ENCODE results near the gene POLR2H. TPM values are rescaled to one million over a fixed set of nuclear protein-coding genes. Genes with fewer than 3 reads are reported as not detected.

The POLR2H gene
- total RNA-seq, 2 donors from 2014 or later = 28.6 to 38.3 TPM

DNA sequence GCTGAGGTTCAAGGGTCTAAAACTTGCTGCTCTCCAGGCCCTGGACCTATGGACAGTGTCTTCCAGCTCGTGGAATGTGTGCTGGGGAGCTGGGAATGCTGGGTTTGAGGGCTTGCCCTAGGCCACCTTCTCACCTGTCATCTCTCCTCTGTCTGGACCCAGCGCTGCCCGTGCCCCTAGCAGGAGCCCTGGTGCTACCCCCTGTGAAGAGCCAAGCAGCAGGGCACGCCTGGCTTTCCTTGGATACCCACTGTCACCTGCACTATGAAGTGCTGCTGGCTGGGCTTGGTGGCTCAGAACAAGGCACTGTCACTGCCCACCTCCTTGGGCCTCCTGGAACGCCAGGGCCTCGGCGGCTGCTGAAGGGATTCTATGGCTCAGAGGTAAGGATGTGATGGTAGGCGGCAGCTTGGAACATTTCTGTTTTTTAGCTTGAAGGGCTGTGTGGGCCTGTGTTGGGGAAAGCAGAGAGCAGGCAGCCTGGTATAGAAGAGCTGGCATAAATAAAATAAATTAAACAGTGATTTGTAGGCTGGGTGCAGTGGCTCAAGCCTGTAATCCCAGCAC is 23.4 kb downstream of the POLR2H start:
- peaks cover 2% of the 10 kb centered on the region for H3K4me1 Mint-ChIP-seq
- DNase-seq (no peak), ATAC-seq (no peak)
- H3K27ac Mint-ChIP-seq = no peak overlapping the region
- H3K9me3 ChIP-seq (ENCODE audit: control insufficient read depth, low read length, poor library complexity, severe bottlenecking) = no peaks in the 10 kb centered on the region
- no peak overlapping the region for H3K4me3 Mint-ChIP-seq
- H3K36me3 Mint-ChIP-seq (ENCODE audit: low read depth) = peaks cover 2% of the 10 kb centered on the region
- H3K27me3 Mint-ChIP-seq = peaks cover 64% of the 10 kb centered on the region

DNA sequence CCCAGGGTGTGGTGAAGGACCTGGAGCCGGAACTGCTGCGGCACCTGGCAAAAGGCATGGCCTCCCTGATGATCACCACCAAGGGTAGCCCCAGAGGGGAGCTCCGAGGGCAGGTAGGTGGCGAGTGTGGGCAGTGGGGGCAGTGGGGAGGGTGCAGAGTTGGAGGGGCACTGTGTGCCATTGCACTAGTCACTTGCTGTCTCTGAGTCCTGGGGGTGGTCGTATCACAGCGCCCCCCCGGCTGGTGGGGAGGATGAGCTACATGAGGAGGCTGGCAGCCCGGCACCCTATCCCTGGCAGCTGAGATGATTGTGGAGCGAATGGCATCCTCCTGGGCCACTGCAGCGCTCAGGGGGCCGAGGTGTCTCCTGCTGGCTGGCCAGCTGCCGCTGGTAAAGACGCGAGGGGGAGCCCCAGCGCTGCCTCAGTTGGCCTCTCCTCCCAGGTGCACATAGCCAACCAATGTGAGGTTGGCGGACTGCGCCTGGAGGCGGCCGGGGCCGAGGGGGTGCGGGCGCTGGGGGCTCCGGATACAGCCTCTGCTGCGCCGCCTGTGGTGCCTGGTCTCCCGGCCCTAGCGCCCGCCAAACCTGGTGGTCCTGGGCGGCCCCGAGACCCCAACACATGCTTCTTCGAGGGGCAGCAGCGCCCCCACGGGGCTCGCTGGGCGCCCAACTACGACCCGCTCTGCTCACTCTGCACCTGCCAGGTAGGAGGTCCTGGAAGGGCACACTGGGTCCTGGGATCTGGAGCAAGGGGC is 24.7 kb downstream of the POLR2H start:
- H3K27ac Mint-ChIP-seq = no peak overlapping the region
- peaks cover 71% of the 10 kb centered on the region for H3K27me3 Mint-ChIP-seq
- no peaks in the 10 kb centered on the region for H3K9me3 ChIP-seq (ENCODE audit: control insufficient read depth, low read length, poor library complexity, severe bottlenecking)
- H3K36me3 Mint-ChIP-seq (ENCODE audit: low read depth) = peaks cover 2% of the 10 kb centered on the region
- no peak overlapping the region for H3K4me3 Mint-ChIP-seq
- DNase-seq = no peak
- no peak for ATAC-seq
- H3K4me1 Mint-ChIP-seq = peaks cover 2% of the 10 kb centered on the region

DNA sequence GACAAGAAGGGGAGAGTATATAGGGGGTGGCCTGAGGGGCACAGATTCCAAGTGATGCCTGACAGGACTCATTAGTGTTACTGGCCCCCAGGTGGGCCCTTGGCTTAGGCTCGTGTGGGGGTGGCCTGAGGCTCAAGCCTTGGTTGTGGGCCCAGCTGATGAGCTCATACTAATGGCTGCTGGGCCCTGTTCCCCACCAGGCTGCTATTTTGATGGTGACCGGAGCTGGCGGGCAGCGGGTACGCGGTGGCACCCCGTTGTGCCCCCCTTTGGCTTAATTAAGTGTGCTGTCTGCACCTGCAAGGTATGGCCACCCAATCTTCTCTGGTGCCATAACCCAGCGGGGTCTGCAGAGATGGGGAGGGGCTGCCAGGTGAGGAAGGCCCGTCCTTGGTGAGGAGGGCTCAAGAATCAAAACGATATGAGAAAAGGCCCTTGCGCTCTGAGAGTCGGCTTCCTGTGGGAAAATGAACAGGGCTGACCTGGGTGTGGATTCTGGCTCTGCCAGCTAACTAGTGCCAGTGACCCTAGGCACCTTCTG is 25.7 kb downstream of the POLR2H start:
- H3K9me3 ChIP-seq (ENCODE audit: control insufficient read depth, low read length, poor library complexity, severe bottlenecking) = no peaks in the 10 kb centered on the region
- peaks cover 71% of the 10 kb centered on the region for H3K27me3 Mint-ChIP-seq
- no peak overlapping the region for H3K27ac Mint-ChIP-seq
- H3K36me3 Mint-ChIP-seq (ENCODE audit: low read depth) = peaks cover 2% of the 10 kb centered on the region
- H3K4me1 Mint-ChIP-seq = peaks cover 2% of the 10 kb centered on the region
- DNase-seq (no peak), ATAC-seq (no peak)
- H3K4me3 Mint-ChIP-seq = no peak overlapping the region

DNA sequence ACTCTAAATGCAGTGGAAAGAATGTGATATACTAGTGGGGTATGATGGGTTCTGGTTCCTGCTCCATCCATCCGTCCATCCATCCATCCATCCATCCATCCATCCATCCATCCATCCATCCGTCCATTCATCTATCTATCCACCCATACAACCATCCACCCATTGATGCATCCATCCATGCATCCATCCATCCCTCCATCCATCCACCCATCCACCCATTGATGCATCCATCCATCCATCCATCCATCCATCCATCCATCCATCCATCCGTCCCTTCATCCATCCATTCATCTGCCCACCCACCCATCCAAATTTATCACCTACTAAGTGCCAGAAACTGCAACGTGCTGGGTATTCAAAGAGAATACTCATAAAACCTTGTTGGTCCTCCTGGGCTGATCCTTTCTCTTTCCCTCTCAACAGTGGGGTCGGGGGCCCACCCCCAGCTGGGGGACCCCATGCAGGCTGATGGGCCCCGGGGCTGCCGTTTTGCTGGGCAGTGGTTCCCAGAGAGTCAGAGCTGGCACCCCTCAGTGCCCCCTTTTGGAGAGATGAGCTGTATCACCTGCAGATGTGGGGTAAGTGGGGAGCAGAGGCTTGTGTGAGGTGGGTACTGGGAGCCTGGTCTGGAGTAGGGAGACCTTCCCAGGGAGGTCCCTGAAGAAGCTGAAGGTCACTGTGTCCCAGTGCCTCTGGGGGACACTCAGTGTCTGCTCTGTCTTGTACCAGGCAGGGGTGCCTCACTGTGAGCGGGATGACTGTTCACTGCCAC is 26.8 kb downstream of the POLR2H start:
- H3K27me3 Mint-ChIP-seq = peaks cover 64% of the 10 kb centered on the region
- no peak overlapping the region for H3K27ac Mint-ChIP-seq
- H3K9me3 ChIP-seq (ENCODE audit: control insufficient read depth, low read length, poor library complexity, severe bottlenecking) = no peaks in the 10 kb centered on the region
- no peak overlapping the region for H3K4me3 Mint-ChIP-seq
- no peak for DNase-seq
- no peak for ATAC-seq
- peaks cover 2% of the 10 kb centered on the region for H3K4me1 Mint-ChIP-seq
- H3K36me3 Mint-ChIP-seq (ENCODE audit: low read depth) = peaks cover 2% of the 10 kb centered on the region

DNA sequence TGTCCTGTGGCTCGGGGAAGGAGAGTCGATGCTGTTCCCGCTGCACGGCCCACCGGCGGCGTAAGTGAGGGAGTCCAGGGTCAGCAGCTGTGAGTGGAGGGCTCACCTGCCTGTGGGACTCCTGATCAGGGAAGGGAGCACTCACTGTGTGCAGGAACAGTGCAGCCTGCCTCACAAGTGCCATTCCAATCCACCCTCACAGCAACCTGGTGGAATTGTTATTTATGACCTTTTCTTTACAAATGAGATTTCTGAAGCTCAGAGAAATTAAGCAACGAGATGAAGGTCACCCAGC is 27.4 kb downstream of the POLR2H start:
- DNase-seq = no peak
- Mint-ChIP-seq H3K27me3 (peaks cover 65% of the 10 kb centered on the region), H3K36me3 (ENCODE audit: low read depth) (peaks cover 2% of the 10 kb centered on the region), H3K27ac (no peak overlapping the region), H3K4me3 (no peak overlapping the region), H3K4me1 (peaks cover 2% of the 10 kb centered on the region)
- no peak for ATAC-seq
- no peaks in the 10 kb centered on the region for H3K9me3 ChIP-seq (ENCODE audit: control insufficient read depth, low read length, poor library complexity, severe bottlenecking)

DNA sequence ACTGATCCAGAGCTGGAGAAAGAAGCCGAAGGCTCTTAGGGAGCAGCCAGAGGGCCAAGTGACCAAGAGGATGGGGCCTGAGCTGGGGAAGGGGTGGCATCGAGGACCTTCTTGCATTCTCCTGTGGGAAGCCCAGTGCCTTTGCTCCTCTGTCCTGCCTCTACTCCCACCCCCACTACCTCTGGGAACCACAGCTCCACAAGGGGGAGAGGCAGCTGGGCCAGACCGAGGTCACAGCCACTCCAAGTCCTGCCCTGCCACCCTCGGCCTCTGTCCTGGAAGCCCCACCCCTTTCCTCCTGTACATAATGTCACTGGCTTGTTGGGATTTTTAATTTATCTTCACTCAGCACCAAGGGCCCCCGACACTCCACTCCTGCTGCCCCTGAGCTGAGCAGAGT is 27.9 kb downstream of the POLR2H start:
- Mint-ChIP-seq H3K27ac (no peak overlapping the region), H3K27me3 (peaks cover 63% of the 10 kb centered on the region)
- no peak for ATAC-seq

DNA sequence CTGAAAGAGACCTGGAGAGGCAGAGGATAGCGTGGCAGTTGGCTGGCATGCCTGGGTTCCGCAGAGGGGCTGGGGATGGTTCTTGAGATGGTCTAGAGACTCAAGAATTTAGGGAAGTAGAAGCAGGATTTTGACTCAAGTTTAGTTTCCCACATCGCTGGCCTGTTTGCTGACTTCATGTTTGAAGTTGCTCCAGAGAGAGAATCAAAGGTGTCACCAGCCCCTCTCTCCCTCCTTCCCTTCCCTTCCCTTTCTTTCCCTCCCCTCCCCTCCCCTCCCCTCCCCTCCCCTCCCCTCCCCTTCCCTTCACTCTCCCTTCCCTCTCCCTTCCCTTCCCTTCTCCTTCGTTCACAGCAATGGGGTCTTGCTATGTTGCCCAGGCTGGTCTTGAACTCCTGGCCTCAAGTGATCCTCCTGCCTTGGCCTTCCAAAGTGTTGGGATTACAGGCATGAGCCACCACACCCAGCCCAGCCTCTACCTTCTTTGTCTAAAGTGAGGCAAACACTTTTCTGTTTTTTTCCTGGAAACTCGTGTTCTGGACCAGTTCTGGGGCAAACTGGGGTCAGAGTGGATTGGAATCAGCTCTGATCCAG is 28.5 kb downstream of the POLR2H start:
- peaks cover 59% of the 10 kb centered on the region for H3K27me3 Mint-ChIP-seq
- peaks cover 2% of the 10 kb centered on the region for H3K4me1 Mint-ChIP-seq
- no peak overlapping the region for H3K4me3 Mint-ChIP-seq
- peaks cover 2% of the 10 kb centered on the region for H3K36me3 Mint-ChIP-seq (ENCODE audit: low read depth)
- ATAC-seq = no peak
- no peak overlapping the region for H3K27ac Mint-ChIP-seq
- H3K9me3 ChIP-seq (ENCODE audit: control insufficient read depth, low read length, poor library complexity, severe bottlenecking) = no peaks in the 10 kb centered on the region
- DNase-seq = no peak

More for the DNA sequence above, 27.9 kb downstream of the POLR2H start:
- Mint-ChIP-seq H3K4me3 (no peak overlapping the region), H3K4me1 (peaks cover 2% of the 10 kb centered on the region), H3K36me3 (ENCODE audit: low read depth) (peaks cover 2% of the 10 kb centered on the region)
- DNase-seq = no peak
- H3K9me3 ChIP-seq (ENCODE audit: control insufficient read depth, low read length, poor library complexity, severe bottlenecking) = no peaks in the 10 kb centered on the region

DNA sequence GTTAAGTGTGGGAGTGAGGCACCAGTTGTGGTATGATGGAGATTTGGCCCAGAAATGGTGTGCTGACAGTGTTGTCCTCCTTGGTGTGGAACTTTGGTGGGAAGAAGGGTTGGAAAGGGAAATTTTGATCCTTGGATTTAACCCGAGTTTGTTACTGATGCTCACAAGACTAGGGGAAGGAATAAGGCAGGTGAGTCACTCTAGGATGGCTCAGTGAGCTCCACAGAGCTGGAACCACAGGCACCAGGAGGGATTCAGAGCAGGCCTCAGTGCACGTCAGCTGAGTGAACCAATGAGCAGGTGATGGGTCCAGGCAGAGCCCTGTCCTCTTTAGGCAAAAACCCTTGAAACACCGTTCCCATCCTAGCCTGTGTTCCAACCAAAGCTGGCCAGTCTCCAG is 29.8 kb downstream of the POLR2H start:
- Mint-ChIP-seq H3K27me3 (peaks cover 56% of the 10 kb centered on the region), H3K27ac (no peak overlapping the region), H3K4me1 (peaks cover 2% of the 10 kb centered on the region), H3K4me3 (no peak overlapping the region), H3K36me3 (ENCODE audit: low read depth) (peaks cover 2% of the 10 kb centered on the region)
- no peaks in the 10 kb centered on the region for H3K9me3 ChIP-seq (ENCODE audit: control insufficient read depth, low read length, poor library complexity, severe bottlenecking)
- DNase-seq = no peak
- ATAC-seq = no peak

DNA sequence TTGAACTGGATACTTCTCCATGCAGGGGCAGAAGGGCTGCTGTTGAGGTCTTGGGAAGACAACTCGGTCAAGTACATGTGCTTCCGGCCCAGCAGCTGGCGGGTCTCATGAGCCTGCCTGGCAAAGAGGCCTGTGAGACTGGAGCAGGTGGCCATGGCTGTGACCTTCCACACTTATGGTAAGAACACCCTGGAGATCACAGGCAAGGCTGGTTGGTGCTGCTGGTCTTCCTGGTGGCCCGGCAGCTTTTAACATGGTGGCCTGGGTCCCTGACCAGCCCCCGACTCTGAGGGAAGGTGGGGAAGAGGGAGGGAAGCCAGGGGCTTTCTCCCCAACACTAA is 33.8 kb downstream of the POLR2H start:
- no peaks in the 10 kb centered on the region for H3K9me3 ChIP-seq (ENCODE audit: control insufficient read depth, low read length, poor library complexity, severe bottlenecking)
- Mint-ChIP-seq H3K4me3 (no peak overlapping the region), H3K4me1 (peaks cover 2% of the 10 kb centered on the region), H3K27me3 (peaks cover 40% of the 10 kb centered on the region), H3K27ac (no peak overlapping the region), H3K36me3 (ENCODE audit: low read depth) (no peaks in the 10 kb centered on the region)
- no peak for ATAC-seq
- DNase-seq = no peak

DNA sequence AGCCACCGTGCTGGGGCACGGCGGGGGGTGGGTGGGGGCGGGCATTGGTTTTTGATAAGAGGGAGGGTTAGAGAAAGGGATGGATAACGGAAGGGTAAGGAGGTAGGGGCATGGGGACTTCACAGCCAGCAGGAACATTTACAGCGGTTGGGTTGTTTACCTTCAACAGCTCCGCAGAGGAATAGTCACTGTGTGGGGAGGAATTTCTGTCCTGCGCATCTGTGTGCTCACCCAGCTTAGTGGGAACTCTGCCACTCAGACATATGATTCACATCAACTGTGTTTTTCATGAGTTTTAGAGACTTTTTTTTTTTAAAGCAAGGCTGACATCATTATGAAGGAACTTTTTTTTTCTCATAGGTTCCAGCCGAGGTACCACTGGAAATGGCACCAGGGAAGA is 37.9 kb downstream of the POLR2H start:
- Mint-ChIP-seq H3K36me3 (ENCODE audit: low read depth) (no peaks in the 10 kb centered on the region), H3K4me3 (no peak overlapping the region), H3K27ac (no peak overlapping the region), H3K27me3 (peaks cover 46% of the 10 kb centered on the region), H3K4me1 (no peaks in the 10 kb centered on the region)
- no peak for DNase-seq
- no peaks in the 10 kb centered on the region for H3K9me3 ChIP-seq (ENCODE audit: control insufficient read depth, low read length, poor library complexity, severe bottlenecking)
- no peak for ATAC-seq

DNA sequence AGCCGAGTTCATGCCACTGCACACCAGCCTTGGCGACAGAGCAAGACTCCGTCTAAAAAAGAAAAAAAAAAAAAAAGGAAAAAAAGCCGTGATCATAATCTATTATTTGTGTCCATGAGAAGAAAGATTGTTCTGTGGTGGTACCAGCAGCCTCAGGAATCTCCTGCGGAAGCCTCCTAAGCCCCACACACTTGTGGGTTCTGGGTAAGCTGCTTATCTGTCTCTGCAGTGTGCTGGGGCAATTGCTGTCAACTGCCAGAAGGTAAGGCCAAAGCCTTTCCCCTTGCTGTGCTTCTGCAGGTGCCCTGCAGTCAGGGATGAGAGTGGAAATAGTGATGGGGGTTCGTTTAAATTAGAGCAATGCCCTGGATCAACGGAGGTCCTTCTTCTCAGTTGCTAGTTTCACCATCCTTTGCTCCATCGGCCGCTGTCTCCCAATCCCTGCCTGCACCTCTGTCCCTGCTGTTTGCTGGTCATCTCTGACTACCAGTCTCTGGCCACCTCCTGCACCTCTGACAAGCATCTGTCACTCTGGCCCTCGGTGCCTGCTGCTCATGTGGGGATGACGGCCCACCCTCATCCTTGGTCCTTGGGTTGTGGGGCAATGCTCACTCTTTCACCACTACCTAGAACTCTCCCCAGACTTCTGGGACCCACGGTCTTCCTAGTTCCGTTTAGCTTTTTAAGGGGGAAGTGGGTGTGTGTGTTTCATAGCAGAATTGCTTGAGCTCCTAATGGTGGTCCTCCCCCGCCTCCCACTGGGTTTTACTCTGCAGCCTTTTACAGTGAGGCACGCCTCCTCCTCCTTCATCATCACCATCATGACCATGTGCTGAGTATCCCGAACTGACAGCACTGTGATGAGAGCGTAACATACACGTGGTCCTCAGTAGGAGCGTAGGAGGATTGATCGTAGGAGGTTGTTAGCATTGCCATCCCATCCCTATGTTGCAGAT is 43.8 kb downstream of the POLR2H start:
- H3K9me3 ChIP-seq (ENCODE audit: control insufficient read depth, low read length, poor library complexity, severe bottlenecking) = no peaks in the 10 kb centered on the region
- ATAC-seq (no peak), DNase-seq (no peak)
- H3K27me3 Mint-ChIP-seq = peaks cover 34% of the 10 kb centered on the region
- no peaks in the 10 kb centered on the region for H3K36me3 Mint-ChIP-seq (ENCODE audit: low read depth)
- H3K27ac Mint-ChIP-seq = no peak overlapping the region
- no peaks in the 10 kb centered on the region for H3K4me1 Mint-ChIP-seq
- no peak overlapping the region for H3K4me3 Mint-ChIP-seq

DNA sequence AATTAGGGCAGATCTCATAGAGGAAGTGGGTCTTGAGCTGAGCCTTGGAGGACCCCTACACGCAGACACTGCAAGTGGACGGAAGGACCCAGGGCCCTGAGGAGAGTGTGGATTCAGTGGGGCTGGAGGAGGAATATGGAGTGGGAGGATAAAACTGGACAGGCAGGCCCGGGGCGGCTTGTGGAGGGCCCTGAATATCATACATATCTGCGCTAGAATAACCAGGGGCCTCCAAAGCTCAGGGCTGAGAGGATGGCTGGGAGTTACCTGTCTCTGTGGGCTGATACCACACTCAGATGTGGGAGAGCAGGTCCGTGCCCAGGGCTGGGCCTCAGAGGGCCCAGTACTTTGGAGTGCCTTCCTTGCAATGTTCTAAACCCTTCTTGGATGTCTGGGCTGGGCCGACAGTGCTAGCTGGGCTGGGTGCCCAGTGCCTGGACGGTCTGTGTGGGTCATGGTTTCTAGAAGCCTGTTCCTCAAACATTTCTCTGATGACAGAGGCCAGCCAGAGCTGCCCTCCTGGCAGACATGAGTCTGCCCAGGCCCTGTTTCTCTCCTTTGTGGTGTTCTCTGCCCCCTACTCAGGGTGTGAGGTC is 47.9 kb downstream of the POLR2H start:
- no peak overlapping the region for H3K27ac Mint-ChIP-seq
- no peak for ATAC-seq
- no peaks in the 10 kb centered on the region for H3K4me1 Mint-ChIP-seq
- H3K36me3 Mint-ChIP-seq (ENCODE audit: low read depth) = peaks cover 3% of the 10 kb centered on the region
- H3K4me3 Mint-ChIP-seq = no peak overlapping the region
- no peak for DNase-seq
- no peaks in the 10 kb centered on the region for H3K9me3 ChIP-seq (ENCODE audit: control insufficient read depth, low read length, poor library complexity, severe bottlenecking)
- peaks cover 22% of the 10 kb centered on the region for H3K27me3 Mint-ChIP-seq

All from T-helper 17 cell (primary cell).